NCI-H345 treated with DMSO at 0.1 percent for 48 hours (cell line): Measurements from ENCODE around the gene UFD1.

Experiments
- DNase-seq: peaks from one replicate; lab custom pipeline; 2025; ENCODE audit not compliant: unreplicated experiment; lab: John Stamatoyannopoulos, UW

UFD1 gene

DNA sequence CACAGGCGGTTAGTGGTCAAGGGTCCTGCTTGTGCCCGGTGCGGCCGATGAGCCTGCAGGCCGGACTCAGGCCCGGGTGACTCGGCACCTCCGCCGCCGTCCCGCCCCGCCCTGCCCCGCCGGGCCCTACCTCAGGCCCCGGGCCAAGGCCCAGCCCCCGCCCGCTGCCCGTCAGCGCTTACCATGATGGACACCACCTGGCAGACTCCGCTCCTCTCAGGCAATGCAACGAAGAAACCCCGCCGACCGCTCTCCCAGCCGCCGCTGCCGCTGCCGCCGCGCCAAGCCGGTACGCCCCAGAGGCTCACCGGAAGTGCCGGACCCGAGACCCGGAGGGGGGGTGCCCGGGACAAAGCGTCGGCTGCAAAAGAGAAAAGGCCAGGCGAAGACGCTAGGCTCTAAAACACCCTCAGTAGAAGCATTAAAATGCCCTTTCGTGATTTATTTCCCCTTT, at the start of gene UFD1:
Gene UFD1, minus strand, starts transcription at position 293 of the 454 bp plus-strand sequence. Its CDS starts 108 bp downstream, at position 185.
- no peak for DNase-seq

GRCh38 chr22:19527861-19528417, 48.9 kb upstream of the UFD1 start:
- DNase-seq: no peak

- no peak for DNase-seq
Measured at GRCh38 chr22:19527321-19527721, 48.3 kb upstream of the UFD1 start.

DNA sequence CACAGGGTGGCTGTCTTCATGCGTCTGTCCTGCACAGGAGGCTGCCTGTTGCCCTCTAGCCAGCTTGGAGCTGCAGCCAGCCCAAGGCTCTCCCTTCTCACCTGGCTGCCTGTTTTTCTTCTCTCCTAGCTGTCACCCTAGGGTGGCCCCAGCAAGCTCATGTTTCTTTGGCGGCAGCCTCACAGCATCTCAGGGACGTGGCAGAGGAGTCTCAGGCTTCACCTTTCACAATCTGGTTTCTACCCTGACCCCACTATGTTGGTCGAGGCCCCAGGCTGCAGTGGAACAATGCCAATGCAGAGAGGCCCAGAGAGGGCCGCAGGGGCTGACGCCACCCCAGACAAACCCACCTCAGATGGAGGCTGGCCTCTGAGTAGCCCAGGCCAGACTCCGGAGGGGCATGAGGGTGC, 47.7 kb upstream of the UFD1 start:
- DNase-seq: no peak

DNA sequence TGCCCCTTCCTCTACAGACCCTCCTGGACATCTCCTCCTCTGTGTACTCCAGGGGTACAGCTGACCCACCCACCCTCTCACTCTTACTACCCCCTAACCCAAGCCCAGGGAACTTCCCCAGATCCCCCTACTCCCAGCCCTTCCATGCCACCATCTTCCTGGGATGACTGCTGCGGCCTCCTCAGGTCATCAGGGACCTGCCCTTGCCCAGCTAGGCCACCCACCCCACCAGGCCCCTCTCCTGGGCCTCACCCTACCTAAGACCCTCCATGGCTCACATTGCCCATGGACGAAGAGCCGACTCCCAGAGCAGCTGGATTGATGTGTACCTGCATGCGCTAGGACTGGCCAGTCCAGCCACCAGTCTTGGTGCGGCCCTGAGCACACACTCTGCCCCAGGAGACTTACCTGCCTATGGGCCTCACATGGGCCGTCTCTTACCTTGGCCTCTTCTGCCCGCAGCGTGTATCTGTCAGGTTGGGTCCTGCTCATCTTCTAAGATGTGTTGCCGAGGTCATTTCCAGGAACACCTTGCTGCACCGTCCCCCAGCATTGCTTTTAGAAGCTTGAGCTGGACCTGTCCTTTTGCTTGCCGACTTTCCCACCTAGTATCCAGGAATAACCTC, 47.2 kb upstream of the UFD1 start:
- DNase-seq: no peak

- no peak for DNase-seq
Measured at GRCh38 chr22:19525666-19526065, 46.7 kb upstream of the UFD1 start.

DNA sequence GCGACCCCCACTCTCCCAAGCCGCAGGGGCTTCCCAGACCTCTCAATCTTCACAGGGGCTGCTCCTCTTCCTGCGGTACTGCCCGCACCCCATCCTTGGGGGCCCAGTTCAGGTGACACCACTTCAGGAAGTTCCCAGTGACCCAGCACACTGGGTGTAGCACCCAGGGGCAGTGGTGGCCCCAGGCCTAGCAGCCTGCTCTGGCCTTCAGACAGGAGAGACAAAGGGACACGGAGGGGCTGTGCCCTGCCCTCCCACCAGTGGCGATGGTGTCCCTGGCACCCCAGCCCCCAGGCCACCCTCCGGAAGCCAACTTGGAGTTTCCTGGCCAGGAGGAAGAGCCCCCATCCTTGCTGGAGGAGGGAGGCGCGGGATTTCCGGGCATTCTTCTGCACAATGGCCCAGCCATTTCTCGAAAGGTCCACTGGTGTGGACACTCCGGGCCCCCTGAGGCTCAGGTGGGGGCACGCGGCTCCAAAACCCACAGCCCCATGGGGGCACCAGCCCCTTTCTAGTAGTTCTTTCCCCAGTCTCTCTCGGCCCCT, 46.2 kb upstream of the UFD1 start:
- no peak for DNase-seq

- no peak for DNase-seq
Measured at GRCh38 chr22:19524170-19525115, 45.5 kb upstream of the UFD1 start, which contains the start of gene CLDN5. Gene CLDN5, minus strand, starts transcription at chr22:19524410. Its CDS starts 155 bp downstream, at chr22:19524255.

GRCh38 chr22:19523240-19524169, 44.5 kb upstream of the UFD1 start:
- no peak for DNase-seq

DNA sequence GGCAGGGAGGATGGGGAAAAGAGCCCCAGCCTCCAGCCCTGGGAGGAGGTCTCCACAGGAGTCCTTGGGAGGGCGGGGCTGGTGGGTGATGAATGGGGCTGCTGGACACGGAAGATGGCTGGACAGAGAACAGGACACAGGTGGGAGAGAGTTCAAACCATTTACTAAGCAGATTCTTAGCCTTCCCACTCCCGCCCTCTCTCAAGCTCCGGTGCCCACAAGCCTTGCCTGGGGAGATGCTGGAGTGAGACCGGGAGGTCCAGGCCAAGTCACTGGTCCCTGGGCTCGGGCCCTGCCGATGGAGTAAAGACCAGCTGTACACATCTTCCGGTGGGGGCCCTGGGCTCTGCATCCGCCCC, 43.9 kb upstream of the UFD1 start:
- DNase-seq: no peak

- peak; percentile 59 for DNase-seq
Measured at GRCh38 chr22:19522190-19522880, 43.3 kb upstream of the UFD1 start.

DNA sequence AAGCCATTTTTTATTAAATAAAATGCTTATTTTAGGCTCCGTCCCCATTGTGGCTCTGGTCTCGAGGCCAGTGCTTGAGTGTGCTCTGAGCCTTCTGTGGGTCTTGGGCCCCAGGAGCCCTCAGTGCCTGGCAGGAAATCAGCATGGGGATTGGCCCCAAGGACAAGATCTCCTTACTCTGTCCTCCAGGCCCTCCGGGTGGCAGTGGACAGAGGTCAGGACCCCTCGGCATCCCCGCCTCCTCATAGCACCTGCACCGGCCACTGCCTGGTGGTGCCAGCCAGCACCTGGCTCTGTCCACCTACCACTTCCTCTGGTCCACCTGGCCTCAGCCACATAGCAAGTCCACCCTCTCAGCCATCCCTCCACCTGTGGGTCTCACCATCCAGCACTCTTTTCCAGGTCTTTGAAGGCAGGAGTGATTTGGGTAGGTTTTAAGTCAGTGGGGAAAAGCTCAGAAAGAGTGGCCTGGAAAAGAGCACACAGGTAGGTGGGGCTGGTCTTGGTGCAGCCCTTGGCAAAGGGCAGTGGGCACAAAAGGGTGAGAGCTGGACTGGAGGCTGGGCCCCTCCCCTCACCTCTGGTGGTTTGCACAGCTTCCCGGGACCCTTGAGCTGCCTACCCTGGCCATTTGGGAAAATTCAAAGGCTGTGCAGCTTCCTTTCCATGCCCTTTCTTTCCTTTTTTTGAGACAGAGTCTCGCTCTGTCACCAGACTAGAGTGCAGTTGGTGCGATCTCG, 41.7 kb upstream of the UFD1 start:
- DNase-seq: no peak

GRCh38 chr22:19520007-19520406, 41.0 kb upstream of the UFD1 start:
- no peak for DNase-seq

DNA sequence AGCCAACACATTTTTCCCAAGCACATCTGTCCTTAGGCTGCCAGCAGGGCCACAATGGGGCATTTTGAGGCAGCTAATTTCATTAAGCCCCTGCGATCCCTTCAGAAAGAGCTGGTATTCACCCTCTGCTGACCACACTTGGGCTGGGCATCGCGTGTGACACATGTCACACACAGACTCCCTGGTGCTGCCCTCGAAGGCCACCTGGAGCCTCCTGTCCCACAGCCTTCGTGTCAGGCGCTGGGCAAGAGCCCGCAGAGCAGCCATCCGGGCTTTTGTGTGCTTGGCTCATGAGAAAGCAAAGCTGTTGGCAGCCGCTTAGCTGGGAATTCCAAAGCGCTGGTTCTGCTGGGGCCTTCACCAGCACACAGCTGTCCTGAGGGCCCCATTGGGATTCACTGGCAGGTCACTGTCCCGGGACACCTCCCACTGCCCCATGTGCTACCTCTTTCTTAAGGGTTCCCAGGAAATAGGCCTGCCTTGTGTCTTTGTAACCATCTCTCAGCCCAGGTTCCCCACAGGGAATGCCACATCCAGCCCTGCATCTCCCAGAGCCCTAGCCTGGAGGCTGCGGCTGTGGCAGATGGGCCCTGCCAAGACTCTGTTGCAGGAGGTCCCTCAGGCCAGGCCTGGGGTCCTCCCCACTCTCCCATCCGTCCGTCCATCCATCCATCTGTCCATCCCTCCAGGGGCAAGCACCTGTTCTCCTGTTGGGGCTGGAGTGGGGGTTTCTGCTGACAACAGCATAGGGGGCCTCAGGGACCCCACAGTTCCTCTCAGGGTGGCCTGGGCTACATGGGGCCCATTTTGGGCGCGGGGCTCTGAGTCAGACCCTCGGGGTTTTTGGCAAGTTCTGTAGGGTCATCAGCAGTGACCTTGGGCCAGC, 40.3 kb upstream of the UFD1 start:
- DNase-seq: no peak

- DNase-seq: no peak
Measured at GRCh38 chr22:19518635-19519034, 39.6 kb upstream of the UFD1 start.

GRCh38 chr22:19517919-19518611, 39.1 kb upstream of the UFD1 start:
- no peak for DNase-seq

DNA sequence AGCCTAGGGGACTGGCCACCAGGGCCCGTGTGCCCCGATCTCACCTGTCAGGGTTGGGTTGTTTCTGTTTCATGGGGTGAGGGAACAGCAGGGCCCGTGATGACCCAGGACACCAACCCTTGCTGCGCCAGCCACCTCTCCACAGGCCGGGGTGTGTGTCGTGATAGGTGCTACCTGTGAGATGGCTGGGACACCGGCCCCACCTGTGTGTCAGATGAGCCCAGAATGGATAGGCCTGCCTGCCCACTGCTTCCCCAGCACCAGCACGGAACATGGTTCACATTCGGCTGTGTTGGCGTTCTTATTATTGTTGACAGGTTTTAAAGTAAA, 38.1 kb upstream of the UFD1 start:
- no peak for DNase-seq
